HEK293 (cell line): ENCODE results near the gene DIO1.

Source experiments
- CTCF ChIA-PET: fragments of 350-600 bp; formaldehyde crosslinking; extraction: SDS; loops from one replicate; lab custom pipeline; 2021; ENCODE audit warnings: antibody characterized with exemption; lab: Yijun Ruan, JAX
- POLR2A ChIA-PET: fragments of 300-600 bp; formaldehyde crosslinking; extraction: SDS; loops from one replicate; lab custom pipeline; 2020; ENCODE audit warnings: antibody characterized with exemption, inconsistent platforms; lab: Yijun Ruan, JAX
- H3K27ac ChIP-seq: fragments of 200-500 bp; sonication (Bioruptor generic); 2 replicates; pipeline ENCODE4 v1.5.1; 2014; ENCODE audit warnings: low read depth, low read length, control low read depth, inconsistent platforms; ENCODE audit errors: extremely low read depth
- H3K36me3 ChIP-seq, 2 experiments: fragments of 200-500 bp in 1 of 2; sonication (Bioruptor generic) in 1 of 2; 1 replicate in 1 of 2; 2 replicates in 1 of 2; pipeline ENCODE4 v1.5.1; 2014 to 2017; ENCODE audit warnings: inconsistent platforms in 2 of 2, low read length in 2 of 2; ENCODE audit not compliant: control insufficient read depth in 2 of 2, insufficient read depth in 1 of 2
- H3K4me1 ChIP-seq: fragments of 200-500 bp; sonication (Bioruptor generic); 2 replicates; pipeline ENCODE4 v1.5.1; 2014; ENCODE audit warnings: mild to moderate bottlenecking, low read length, inconsistent platforms; ENCODE audit not compliant: control insufficient read depth, insufficient read depth
- H3K4me3 ChIP-seq: 2 replicates; pipeline ENCODE4 v1.5.1; 2011; ENCODE audit warnings: low read depth, mild to moderate bottlenecking, control low read depth, low read length, moderate library complexity
- H3K9me3 ChIP-seq: fragments of 200-500 bp; sonication (Bioruptor generic); 2 replicates; pipeline ENCODE4 v1.5.1; 2014; ENCODE audit warnings: low read depth, low read length, inconsistent platforms; ENCODE audit not compliant: control insufficient read depth, insufficient read depth
- BCL6B ChIP-seq: fragments of 450-650 bp; formaldehyde crosslinking; IDR thresholded peaks from 2 replicates; pipeline ENCODE4 v1.5.1; 2017; ENCODE audit warnings: missing biosample characterization, missing genetic modification characterization
- GFI1B ChIP-seq: fragments of 450-650 bp; formaldehyde crosslinking; IDR thresholded peaks from 2 replicates; pipeline ENCODE4 v1.5.1; 2016; ENCODE audit warnings: missing biosample characterization, missing genetic modification characterization
- GLIS1 ChIP-seq: fragments of 450-650 bp; formaldehyde crosslinking; IDR thresholded peaks from 2 replicates; pipeline ENCODE4 v1.5.1; 2016; ENCODE audit warnings: missing biosample characterization, missing genetic modification characterization
- KLF16 ChIP-seq: fragments of 450-650 bp; formaldehyde crosslinking; IDR thresholded peaks from 2 replicates; pipeline ENCODE4 v1.5.1; 2017; ENCODE audit warnings: missing biosample characterization, missing genetic modification characterization
- OVOL3 ChIP-seq: fragments of 450-650 bp; formaldehyde crosslinking; IDR thresholded peaks from 2 replicates; pipeline ENCODE4 v1.5.1; 2016; ENCODE audit warnings: missing biosample characterization, missing genetic modification characterization
- ZBTB10 ChIP-seq: fragments of 450-650 bp; formaldehyde crosslinking; IDR thresholded peaks from 2 replicates; pipeline ENCODE4 v1.5.1; 2016; ENCODE audit warnings: missing biosample characterization, missing genetic modification characterization
- ZBTB11 ChIP-seq: fragments of 450-650 bp; formaldehyde crosslinking; conservative IDR thresholded peaks from 2 replicates; pipeline ENCODE4 v1.5.1; 2016; ENCODE audit warnings: low read depth, missing biosample characterization, missing genetic modification characterization
- ZBTB20 ChIP-seq: fragments of 450-650 bp; formaldehyde crosslinking; IDR thresholded peaks from 2 replicates; pipeline ENCODE4 v1.5.1; 2016; ENCODE audit warnings: missing biosample characterization, missing genetic modification characterization
- ZBTB26 ChIP-seq: fragments of 450-650 bp; formaldehyde crosslinking; optimal IDR thresholded peaks from 2 replicates; pipeline ENCODE3; 2016; ENCODE audit warnings: missing biosample characterization, mild to moderate bottlenecking, missing genetic modification characterization
- ZBTB49 ChIP-seq: fragments of 450-650 bp; formaldehyde crosslinking; IDR thresholded peaks from 2 replicates; pipeline ENCODE4 v1.5.1; 2016; ENCODE audit warnings: missing biosample characterization, missing genetic modification characterization, low read depth
- ZFHX2 ChIP-seq: fragments of 450-650 bp; formaldehyde crosslinking; conservative IDR thresholded peaks from 2 replicates; pipeline ENCODE4 v1.5.1; 2016; ENCODE audit warnings: missing biosample characterization, missing genetic modification characterization
- ZIC2 ChIP-seq: fragments of 450-650 bp; formaldehyde crosslinking; IDR thresholded peaks from 2 replicates; pipeline ENCODE4 v1.5.1; 2016; ENCODE audit warnings: missing biosample characterization, missing genetic modification characterization
- ZNF121 ChIP-seq: fragments of 450-650 bp; formaldehyde crosslinking; IDR thresholded peaks from 2 replicates; pipeline ENCODE4 v1.5.1; 2016; ENCODE audit warnings: missing biosample characterization, missing genetic modification characterization
- ZNF138 ChIP-seq: fragments of 450-650 bp; formaldehyde crosslinking; IDR thresholded peaks from 2 replicates; pipeline ENCODE4 v1.5.1; 2016; ENCODE audit warnings: missing biosample characterization, missing genetic modification characterization, borderline replicate concordance
- ZNF146 ChIP-seq: fragments of 450-650 bp; formaldehyde crosslinking; IDR thresholded peaks from 2 replicates; pipeline ENCODE4 v1.5.1; 2016; ENCODE audit warnings: missing biosample characterization, missing genetic modification characterization
- ZNF169 ChIP-seq: fragments of 450-650 bp; formaldehyde crosslinking; IDR thresholded peaks from 2 replicates; pipeline ENCODE4 v1.5.1; 2016; ENCODE audit warnings: missing biosample characterization, missing genetic modification characterization
- ZNF302 ChIP-seq: fragments of 450-650 bp; formaldehyde crosslinking; IDR thresholded peaks from 2 replicates; pipeline ENCODE4 v1.5.1; 2016; ENCODE audit warnings: missing biosample characterization, missing genetic modification characterization, low read depth
- ZNF311 ChIP-seq: fragments of 450-650 bp; formaldehyde crosslinking; IDR thresholded peaks from 2 replicates; pipeline ENCODE4 v1.5.1; 2017; ENCODE audit warnings: missing biosample characterization, missing genetic modification characterization, borderline replicate concordance
- ZNF335 ChIP-seq: fragments of 450-650 bp; formaldehyde crosslinking; conservative IDR thresholded peaks from 2 replicates; pipeline ENCODE4 v1.5.1; 2016; ENCODE audit warnings: missing biosample characterization, missing genetic modification characterization
- ZNF341 ChIP-seq: fragments of 450-650 bp; formaldehyde crosslinking; IDR thresholded peaks from 2 replicates; pipeline ENCODE4; 2016; ENCODE audit warnings: low read depth, missing biosample characterization, missing genetic modification characterization
- ZNF514 ChIP-seq: fragments of 450-650 bp; formaldehyde crosslinking; IDR thresholded peaks from 2 replicates; pipeline ENCODE4 v1.5.1; 2016; ENCODE audit warnings: missing biosample characterization, missing genetic modification characterization
- ZNF549 ChIP-seq: fragments of 450-650 bp; IDR thresholded peaks from 2 replicates; pipeline ENCODE4 v1.5.1; 2018; ENCODE audit warnings: missing biosample characterization, missing genetic modification characterization, mild to moderate bottlenecking, inconsistent platforms, moderate library complexity
- ZNF560 ChIP-seq: fragments of 450-650 bp; formaldehyde crosslinking; IDR thresholded peaks from 2 replicates; pipeline ENCODE4 v1.5.1; 2017; ENCODE audit warnings: missing biosample characterization, missing genetic modification characterization, borderline replicate concordance
- ZNF629 ChIP-seq: fragments of 450-650 bp; formaldehyde crosslinking; IDR thresholded peaks from 2 replicates; pipeline ENCODE4 v1.5.1; 2017; ENCODE audit warnings: missing biosample characterization, missing genetic modification characterization
- ZNF785 ChIP-seq: fragments of 450-650 bp; formaldehyde crosslinking; IDR thresholded peaks from 2 replicates; pipeline ENCODE4 v1.5.1; 2016; ENCODE audit warnings: missing biosample characterization, missing genetic modification characterization
- ZSCAN30 ChIP-seq: fragments of 450-650 bp; IDR thresholded peaks from 2 replicates; pipeline ENCODE4 v1.5.1; 2018; ENCODE audit warnings: missing biosample characterization, mild to moderate bottlenecking, missing genetic modification characterization, moderate library complexity

The DIO1 gene

GRCh38 chr1:53945433-53946251 lies 51.7 kb downstream of the DIO1 start, which contains the start of gene IFT25:
Gene IFT25, minus strand, starts transcription at chr1:53945699. Its CDS starts 5,617 bp downstream, at chr1:53940082.
- POLR2A ChIA-PET: interaction anchor here (0.5 to 1.9 kb wide), 31 partner anchors 8 to 770 kb away, joined by 3 to 20 read pairs (median 4); partner anchors contain the start of genes NDC1, TCEANC2, TMEM59 and TTC4
- CTCF ChIA-PET: interaction anchor here (0.7 to 2.1 kb wide), 7 partner anchors 9 to 85 kb away, joined by 3 to 12 read pairs (median 5); no protein-coding TSS in a partner anchor
- peaks cover 5% of the 10 kb centered on the region; the same call in 1 of the 2 replicates for H3K4me1 ChIP-seq
- peaks cover 0 to 33% of the 10 kb centered on the region in 2 experiments; a peak in 2 of 3 replicates for H3K36me3 ChIP-seq
- H3K27ac ChIP-seq: peak within 1 kb of the TSS; percentile 63
- H3K4me3 ChIP-seq: peak within 1 kb of the TSS; percentile 98
- no peaks in the 10 kb centered on the region for H3K9me3 ChIP-seq
- TF ChIP-seq ZSCAN30 (tag by site-specific recombination) (peak; percentile 33; the same call in 1 of the 2 replicates), ZIC2 (tag by site-specific recombination) (peak; percentile 89), ZBTB26 (tag by site-specific recombination) (peak; percentile 97), OVOL3 (0 out of 2 replicates have a peak, but pooled peaks have one; percentile 44), ZNF629 (tag by site-specific recombination) (0 out of 2 replicates have a peak, but pooled peaks have one; percentile 48), KLF16 (tag by site-specific recombination) (peak; percentile 92), ZNF169 (tag by site-specific recombination) (no peak), ZBTB11 (tag by site-specific recombination) (peak; percentile 72), ZNF560 (tag by site-specific recombination) (no peak), GFI1B (tag by site-specific recombination) (no peak), ZFHX2 (tag by site-specific recombination) (peak; percentile 69), BCL6B (tag by site-specific recombination) (no peak), ZNF335 (tag by site-specific recombination) (peak; percentile 80; the same call in 1 of the 2 replicates), ZBTB49 (no peak), ZNF785 (tag by site-specific recombination) (peak; percentile 94), ZNF146 (0 out of 2 replicates have a peak, but pooled peaks have one; percentile 32), ZBTB10 (tag by site-specific recombination) (peak; percentile 57; the same call in 1 of the 2 replicates), ZNF514 (tag by site-specific recombination) (no peak), ZNF121 (tag by site-specific recombination) (peak; percentile 48; the same call in 1 of the 2 replicates), ZNF302 (tag by site-specific recombination) (no peak), ZNF311 (tag by site-specific recombination) (no peak), ZNF341 (tag by site-specific recombination) (peak; percentile 100), ZNF549 (no peak), ZBTB20 (tag by site-specific recombination) (peak; percentile 79), GLIS1 (tag by site-specific recombination) (peak; percentile 98), ZNF138 (tag by site-specific recombination) (no peak)
